Stimulated activated CD4-positive, alpha-beta T cell treated with anti-CD3 and anti-CD28 coated beads, TNF-alpha, amount 100 ng/mL, for 4 hours (primary cell): ENCODE measurements around the gene U2SURP.

Experiments
- DNase-seq, 3 experiments: peaks; one replicate each; pipeline ENCODE4 v3.0.0-alpha.2; 2020; ENCODE audit warnings: low read depth in 3 of 3

The U2SURP gene

GRCh38 chr3:143001369-143002082, at the start of gene U2SURP:
Gene U2SURP, plus strand, starts transcription at chr3:143001570. Its CDS starts 59 bp downstream, at chr3:143001629.
- peak; percentile 69 to 87 (median 81) for DNase-seq

GRCh38 chr3:142951794-142952193, 49.6 kb upstream of the U2SURP start:
- no peak for DNase-seq

- no peak for DNase-seq
These were observed 48.8 kb upstream of the U2SURP start for GRCh38 chr3:142952272-142953193.

DNA sequence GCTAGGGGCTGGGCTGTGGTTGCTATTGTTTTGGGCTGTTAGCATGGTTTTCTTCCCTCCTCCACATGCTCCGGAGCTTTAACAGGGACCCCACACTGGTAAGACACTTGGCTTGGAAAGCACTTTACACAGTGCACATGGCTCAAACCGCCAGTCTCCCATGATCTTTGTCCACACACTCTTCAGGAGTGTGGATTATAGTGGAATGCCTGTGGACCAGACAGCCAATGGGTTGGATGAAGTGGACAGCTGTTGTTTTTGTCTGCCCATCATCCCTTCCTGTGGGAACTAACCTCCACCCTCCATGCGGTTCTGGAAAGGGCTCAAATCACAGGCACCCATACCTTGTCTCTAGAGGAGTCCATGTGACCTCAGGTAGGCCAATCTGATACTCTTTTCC, 47.9 kb upstream of the U2SURP start:
- no peak for DNase-seq

GRCh38 chr3:142958707-142959106, 42.7 kb upstream of the U2SURP start:
- no peak for DNase-seq

DNA sequence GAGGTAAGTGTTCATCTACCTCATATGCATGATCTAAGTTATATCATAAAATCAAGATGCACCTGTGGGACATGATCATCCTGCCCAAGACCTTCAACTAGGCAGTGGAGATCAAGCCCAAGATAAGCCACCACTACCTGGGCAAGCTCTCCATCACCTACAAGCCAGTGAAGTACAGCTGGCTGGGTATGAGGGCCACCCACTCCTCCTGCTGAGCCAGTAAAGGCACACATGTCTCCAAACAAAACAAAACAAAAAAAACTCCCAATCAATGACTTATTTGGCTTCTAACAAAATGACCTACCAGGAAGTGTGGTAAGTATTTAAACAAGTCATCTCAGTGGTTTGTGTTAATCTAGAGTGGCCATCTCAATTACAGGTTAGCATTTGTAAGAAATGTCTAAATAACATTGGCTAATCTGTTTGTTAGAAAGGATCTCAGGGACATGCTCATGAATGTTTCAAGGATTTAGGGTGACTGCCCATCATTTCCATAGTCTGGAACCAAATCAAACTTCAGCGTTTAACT, 41.0 kb upstream of the U2SURP start:
- no peak for DNase-seq

- DNase-seq: no peak
These were observed 39.8 kb upstream of the U2SURP start for GRCh38 chr3:142961539-142961938.

DNA sequence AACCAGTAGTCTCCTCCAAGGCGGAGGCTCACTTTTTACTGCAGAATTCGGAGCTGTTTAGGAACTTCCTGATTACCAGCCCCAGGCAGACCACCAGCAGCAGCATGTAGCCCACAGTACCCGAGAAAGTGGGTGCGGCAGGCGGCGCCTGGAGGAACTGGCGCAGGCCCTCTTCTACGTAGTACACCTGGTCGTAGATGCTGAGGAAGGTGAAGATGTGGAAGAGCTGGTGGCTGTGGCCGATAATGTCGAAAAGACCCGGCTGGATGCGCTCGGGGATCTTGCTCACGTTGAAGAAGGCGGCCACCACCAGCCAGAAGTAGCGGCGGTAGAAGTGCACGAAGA, 39.2 kb upstream of the U2SURP start:
- no peak for DNase-seq

DNA sequence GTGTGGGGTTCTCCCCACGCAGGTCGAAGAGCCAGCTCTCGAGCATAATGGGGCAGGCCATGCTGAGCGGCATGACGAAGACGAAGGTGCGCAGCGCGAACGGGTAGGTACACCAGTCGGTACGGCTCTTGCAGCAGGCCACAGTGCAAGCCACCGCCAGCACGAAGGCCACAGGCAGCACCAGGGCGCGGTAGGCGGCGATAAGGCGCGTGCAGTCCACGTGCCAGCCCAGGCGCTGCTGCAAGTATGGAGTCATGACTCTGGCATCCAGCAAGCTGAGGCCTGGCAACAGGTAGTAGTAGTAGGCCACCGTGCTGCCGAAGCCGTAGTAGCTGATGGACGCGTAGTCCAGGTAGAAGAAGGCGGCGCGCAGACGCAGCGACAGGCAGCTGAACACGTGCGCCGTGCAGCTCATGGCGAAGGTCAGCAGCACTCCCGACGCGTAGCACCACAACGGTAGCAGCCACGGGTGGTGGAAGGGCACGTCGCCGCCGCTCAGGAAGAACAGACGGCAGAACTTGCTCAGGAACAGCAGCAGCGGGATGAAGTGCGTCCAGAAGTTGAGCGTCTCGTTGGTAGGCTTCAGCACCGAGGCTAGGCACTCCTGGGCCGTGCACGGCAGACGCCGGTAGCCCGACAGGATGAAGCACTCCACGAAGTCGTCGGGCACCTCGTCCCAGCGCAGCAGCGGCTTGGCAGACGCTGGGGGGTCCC, 38.7 kb upstream of the U2SURP start:
- no peak for DNase-seq

DNA sequence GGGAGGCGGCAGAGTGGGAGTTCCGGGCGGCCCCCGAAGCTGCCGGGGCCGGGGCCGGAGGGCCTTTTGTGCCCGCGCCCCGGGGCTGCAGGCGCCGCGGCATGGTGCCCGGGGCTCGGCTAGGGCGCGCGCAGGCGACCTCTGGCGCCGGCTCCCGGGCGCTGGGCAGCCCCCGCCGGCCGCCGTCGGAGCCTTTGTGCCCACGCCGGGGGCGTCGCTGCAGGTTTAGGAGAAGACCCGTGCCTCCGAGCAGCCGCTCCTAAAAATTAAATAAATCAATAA, 38.2 kb upstream of the U2SURP start:
- DNase-seq: no peak

DNA sequence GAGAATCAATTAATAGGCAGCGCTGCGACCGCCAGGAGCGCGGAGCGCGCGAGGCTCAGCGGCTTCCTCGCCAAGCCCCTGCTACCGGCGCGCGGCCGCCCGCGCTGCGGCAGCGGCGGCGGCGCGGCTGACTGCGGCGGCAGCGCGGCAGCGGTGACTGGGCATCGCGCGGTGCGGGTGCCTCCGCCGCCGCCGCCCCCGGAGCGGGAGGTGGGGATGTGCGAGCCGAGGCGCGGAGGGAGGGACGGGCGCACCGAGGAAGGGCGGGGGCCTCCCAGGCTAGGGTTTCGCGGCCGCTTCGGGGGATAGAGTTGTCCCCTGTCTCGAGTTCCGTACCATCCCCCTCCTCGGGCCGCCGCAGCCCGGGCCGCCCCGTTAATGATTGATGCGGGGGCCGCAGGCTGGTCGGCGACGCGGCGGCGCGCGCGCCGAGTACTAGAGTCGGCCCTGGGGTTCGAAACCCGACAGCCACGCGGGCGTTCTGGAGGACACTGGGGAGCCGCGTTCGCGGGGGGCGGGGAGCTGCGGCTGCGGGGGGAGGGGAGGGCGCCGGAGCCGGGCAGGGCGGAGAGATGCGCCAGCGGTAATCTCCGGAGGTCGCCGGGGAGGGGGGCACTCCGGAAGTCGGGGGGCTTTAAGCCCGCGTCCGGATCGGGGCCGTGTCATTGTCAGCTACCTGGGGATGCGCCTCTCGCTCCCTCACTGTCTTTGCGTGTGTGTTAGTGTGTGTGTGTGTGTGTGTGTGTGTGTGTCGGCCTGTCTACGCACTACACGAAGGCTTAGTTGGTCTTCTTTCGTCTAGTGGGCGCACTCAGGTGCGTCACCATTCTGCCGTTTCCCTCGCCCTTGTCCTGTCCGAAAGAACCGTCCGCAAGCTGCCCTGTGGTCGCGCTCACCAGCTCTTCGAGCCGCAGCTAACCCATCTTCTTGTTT, 37.6 kb upstream of the U2SURP start, which contains the start of gene PAQR9:
TSS of gene PAQR9 (minus strand) at position 159 of the 933 bp plus-strand sequence. CDS start 338 bp downstream, outside the sequence.
- DNase-seq: no peak

DNA sequence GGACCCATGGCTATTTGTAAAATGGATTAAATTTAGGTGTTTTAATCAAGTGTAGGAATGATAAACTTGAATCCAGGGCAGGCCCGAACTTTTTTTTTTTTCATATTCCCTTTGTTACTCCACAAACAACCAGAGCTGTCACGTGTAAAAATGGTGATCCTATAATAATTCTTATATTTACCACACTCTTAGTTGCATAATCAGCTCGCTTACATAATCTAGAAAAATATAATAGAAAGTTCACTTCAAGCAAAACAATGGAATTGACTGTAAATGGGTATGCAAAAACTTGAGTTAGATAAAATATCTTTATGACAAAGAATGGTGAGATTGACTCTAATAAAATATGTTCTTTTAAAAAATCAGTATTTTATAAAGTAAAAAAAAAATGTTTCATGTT, 35.8 kb upstream of the U2SURP start:
- DNase-seq: no peak

DNA sequence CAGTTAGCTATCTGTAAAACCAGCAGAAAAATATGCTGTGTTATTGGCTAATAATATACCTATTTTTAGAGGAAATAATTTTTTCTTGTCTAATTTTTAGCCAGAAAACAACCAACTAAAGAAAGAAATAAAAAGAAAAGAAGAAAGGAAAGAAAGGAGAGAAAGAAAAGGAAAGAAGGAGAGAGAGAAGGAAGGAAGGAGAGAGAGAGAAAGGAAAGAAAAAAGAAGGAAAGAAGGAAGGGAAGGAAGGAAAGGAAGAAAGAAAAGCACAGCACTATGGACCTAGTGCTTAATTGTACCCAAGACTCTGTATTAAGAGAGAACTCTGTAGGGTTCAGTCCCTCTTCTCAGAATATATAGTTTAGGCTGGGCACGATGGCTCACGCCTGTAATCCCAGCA, 34.6 kb upstream of the U2SURP start:
- no peak for DNase-seq

DNA sequence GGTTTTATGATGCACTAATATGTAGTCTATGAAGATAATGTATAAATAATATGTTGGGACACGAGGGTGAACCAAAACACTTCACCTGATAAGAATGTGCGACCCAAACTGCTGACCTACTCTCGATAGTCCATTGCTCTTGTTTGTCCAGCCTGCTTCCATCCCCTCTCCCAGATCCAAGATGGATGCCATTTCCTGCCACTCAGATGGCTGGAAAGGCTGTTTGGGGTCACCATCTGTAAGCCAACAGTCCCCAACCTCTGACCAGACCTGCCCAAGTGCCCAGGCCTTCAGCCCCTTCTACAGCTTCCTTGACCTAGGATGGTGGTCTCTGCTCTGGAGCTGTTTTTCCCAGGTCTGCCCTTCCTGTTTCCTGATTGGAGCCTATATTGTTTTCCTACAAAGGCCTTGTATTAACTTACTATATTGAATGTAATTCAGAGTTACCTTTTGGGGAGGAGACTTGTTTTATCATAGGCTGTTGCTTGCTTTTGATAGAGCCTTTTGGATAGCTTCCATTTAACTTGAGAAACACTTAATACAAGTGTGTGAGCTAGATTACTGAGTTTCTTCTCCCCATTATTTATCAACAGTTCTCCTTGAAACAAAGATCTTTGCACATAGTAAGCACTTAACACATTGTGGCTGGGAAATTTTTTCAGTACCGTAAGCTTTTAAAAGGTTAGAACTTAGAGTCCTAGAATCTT, 32.9 kb upstream of the U2SURP start:
- no peak for DNase-seq

GRCh38 chr3:142971431-142971830, 29.9 kb upstream of the U2SURP start:
- DNase-seq: no peak

DNA sequence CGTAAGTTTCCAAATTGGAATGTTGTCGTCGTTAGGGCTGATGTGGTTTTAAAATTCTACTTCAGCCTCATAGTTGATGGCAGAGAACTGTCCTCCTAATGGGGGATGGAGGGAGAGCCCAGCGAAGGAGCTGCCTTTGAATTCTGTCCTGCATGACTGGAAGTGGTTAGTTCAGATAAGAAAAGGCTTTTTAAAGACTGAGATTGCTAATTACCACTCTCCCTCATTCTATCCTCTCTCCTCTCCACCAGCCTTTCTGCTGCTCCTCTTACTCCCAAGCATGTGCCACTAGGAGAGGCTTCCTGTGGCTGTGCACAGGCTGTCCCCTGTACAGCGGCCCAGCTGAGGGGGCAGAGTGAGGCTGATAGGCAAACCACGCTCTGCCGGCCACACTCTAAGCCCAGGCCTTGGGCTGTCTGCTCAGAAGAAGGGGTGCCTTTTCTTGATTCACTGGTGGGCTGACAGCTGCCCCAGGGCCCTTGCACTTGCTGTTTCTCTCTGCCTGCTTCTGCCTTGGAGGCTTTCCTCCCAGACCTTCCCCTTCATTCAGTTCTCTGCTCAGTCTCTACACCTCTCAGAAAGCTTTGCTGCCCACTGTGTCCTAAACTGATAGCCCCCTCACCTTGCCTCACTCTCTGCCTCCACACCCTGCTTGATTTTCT, 29.1 kb upstream of the U2SURP start:
- no peak for DNase-seq

DNA sequence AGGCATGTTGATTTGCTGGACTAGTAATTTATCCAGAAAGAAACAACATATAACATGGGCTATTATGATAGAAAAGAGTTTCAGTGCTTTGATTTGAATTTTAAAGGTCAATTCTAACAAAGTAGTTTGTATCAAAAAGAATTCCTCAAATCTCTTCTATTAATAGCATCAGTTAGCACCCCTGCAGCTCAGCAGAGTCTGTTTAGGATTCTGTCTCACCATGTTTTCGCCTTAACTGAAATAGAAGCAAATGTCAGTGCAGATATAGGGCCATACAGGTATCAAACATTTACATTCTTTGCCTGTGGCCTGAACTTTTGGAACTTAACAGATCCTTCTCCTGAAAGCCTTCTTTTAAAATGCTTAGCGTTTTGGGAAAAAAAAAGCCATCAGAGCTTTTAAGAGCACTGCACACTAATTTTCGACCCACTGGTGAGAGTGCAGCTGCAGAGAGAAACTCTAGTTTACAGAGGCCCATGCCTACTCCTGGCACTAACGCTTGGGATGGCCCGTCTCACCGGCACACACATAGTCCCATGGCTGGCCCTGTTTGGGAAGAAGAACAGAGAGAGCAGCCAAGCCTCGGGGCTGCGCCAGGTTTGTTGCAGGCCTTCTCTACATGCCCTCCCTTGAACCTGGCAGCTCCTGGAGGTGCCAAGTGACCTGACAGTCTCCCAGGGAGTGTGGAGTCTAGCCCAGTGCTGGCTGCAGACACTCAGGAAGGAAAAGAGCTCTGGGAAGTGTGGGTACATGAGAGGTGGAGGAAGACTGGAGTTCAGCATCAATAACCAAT, 28.0 kb upstream of the U2SURP start:
- DNase-seq: no peak

DNA sequence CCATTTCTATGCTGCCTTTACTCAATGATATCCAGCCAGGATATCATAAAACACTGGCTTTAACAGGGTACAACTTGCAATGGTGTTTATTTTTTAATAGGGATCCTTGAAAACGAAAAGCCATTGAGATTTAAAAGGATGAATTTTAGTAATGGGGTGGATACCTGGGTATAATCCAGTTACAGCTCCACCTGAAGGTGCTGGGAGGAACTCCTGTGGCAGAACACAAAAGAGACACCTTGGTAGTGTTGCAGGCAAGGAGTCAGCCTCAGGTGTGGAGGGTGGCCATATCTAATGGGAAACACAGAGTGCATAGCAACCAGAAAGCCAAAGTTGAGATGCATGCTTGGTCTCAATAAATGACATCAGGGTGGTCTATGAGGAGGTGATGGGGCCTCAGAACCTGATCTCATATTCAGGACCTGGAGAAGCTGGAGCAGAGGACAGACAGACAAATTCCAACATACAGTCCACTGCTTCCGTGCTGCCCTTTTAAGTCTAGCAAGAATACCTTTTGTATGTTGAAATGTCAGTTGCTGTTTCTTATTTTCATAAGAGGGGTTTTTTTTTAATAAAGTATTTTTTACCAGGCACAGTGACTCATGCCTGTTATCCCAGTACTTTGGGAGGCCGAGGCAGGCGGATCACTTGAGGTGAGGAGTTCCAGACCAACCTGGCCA, 25.9 kb upstream of the U2SURP start:
- no peak for DNase-seq
